Stimulated activated CD4-positive, alpha-beta T cell treated with anti-CD3 and anti-CD28 coated beads, Interleukin-1b, Interleukin-23, amount 100 ng/mL, for 24 hours (primary cell): ENCODE data around the gene ATG9A.

Source experiments
- DNase-seq, 4 experiments: peaks; one replicate each; pipeline ENCODE4 v3.0.0-alpha.2; 2020; ENCODE audit warnings: low read depth in 4 of 4, low spot score in 1 of 4

Gene ATG9A

GRCh38 chr2:219223831-219224610 lies 5.4 kb downstream of the ATG9A start:
- no peak for DNase-seq

GRCh38 chr2:219221957-219222518 lies 7.4 kb downstream of the ATG9A start:
- DNase-seq = no peak

GRCh38 chr2:219220652-219221402 lies 8.6 kb downstream of the ATG9A start:
- DNase-seq = no peak

- no peak for DNase-seq
These were observed 9.5 kb downstream of the ATG9A start for GRCh38 chr2:219219784-219220532.

GRCh38 chr2:219218732-219219701 lies 10.4 kb downstream of the ATG9A start, which contains the start of gene ABCB6:
Gene ABCB6 (minus strand): TSS chr2:219218958. CDS start chr2:219218673, 285 bp downstream.
- peak; percentile 47 to 94 (median 78) for DNase-seq

- DNase-seq = no peak
These were observed 11.2 kb downstream of the ATG9A start for GRCh38 chr2:219218217-219218731.

- no peak for DNase-seq
These were observed 12.9 kb downstream of the ATG9A start for GRCh38 chr2:219216535-219216915.

GRCh38 chr2:219215871-219216534 lies 13.4 kb downstream of the ATG9A start:
- no peak for DNase-seq

- no peak for DNase-seq
These were observed 14.7 kb downstream of the ATG9A start for GRCh38 chr2:219214786-219215185.

- no peak for DNase-seq
These were observed 15.3 kb downstream of the ATG9A start for GRCh38 chr2:219214141-219214540.

- no peak for DNase-seq
These were observed 15.9 kb downstream of the ATG9A start for GRCh38 chr2:219213486-219214071.

GRCh38 chr2:219213026-219213415 lies 16.4 kb downstream of the ATG9A start:
- no peak for DNase-seq

- DNase-seq = no peak
These were observed 18.5 kb downstream of the ATG9A start for GRCh38 chr2:219210886-219211362.

- DNase-seq = no peak
These were observed 19.1 kb downstream of the ATG9A start for GRCh38 chr2:219210196-219210885.

- DNase-seq = no peak
These were observed 19.9 kb downstream of the ATG9A start for GRCh38 chr2:219209236-219210195.

- DNase-seq = no peak
These were observed 21.3 kb downstream of the ATG9A start for GRCh38 chr2:219207884-219208740.
